ENCODE measurements around the gene SENP1.

SENP1 gene

DNA sequence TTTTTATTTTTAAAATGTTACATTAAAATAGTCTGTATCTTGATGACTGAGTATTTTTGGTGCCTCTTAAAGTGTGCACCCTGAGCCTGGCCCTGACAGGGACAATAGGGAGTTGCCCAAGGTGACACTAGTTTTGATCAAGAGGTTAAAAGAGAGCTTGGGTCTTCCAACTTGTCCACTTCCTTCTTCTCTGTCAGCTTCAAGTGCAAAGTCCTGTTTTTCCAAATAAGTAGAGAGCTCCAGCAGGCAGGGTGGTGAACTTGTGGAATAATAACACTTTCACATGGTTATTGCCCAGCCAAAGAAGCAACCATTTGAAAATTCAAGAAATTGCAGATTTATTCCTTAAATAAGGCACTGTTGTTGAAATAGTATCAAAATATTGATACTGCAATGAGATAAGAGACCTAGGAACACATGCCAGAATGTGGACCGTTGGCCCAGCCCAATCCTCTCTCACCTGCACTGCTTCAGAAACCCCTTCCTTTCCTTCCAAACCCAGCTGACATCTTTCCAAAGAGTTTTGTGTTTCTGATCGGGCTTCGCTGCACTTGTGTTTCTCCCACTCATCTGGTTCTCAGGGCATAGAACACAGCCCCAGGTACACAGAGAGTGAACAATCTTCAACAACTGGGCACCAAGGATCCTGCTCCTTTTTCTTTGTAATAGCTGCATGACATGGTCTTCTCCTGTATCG lies 87.8 kb downstream of the SENP1 start:
- no peak for DNase-seq (ENCODE audit: low spot score)

DNA sequence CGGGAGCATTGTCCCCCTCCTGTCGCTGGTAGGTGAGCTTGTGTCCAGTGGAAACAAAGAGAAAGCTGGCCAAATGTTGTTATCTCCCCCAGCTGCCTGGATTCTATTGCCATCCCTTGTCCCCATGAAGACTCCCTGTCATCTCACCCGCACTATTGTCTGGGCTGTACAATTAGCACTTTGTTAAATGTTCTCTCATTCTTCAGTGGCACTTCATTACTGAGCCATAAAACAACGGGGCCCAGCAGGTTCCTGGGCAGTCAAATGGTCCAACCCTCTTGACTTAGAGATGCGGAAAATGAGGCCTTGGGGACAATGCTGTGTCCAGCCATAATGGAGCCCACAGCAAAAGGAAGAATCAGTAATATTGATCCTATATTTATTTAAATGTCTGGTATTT lies 88.4 kb downstream of the SENP1 start:
- no peak for DNase-seq (ENCODE audit: low spot score)

DNA sequence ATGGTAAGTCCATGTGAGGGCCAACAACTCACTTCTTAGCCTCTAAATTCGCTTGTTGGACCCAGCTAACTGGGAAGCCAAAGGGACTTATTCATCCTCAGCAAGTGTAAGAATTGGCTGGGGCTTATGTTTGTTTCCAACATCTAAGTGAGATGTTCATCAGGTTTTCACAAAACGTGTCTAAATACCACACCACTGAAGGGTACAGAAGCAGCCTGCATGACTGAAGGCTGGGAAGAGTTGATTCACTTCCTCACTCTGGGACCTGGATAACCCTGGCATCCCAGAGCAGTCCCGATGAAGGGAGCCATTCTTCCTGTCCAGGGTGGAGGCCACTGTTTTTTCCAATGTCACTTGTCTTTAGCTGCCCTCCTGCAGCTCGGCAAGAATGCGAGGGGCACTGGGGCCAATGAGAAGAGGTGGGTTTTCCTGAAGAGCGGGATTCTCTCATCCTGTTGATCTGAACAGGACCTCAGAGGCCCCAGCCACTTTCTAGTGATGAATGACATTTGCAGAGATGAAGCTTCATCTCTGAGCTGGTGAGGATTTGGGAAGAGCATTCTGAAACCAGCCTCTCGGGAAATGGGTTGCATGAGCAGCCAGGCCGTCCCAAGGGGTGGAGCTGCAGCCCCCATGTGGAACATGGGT lies 89.4 kb downstream of the SENP1 start:
- DNase-seq (ENCODE audit: low spot score) = no peak

DNA sequence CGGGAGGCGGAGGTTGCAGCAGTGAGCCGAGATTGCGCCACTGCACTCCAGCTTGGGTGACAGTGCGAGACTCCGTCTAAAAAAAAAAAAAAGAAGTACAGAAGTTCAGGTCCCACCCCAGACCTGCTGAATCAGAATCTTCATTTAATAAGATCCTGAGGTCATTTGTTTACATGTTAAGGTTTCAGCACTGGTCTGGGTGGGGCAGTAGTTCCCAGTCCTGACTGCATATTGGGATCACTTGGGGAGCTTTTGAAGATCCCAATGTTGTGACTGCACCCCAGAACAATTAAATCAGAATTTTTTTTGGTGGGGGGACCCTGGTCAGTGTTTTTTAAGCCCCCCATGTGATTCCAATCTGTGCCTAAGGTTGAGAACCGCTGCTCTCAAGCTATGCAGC lies 89.9 kb downstream of the SENP1 start:
- DNase-seq (ENCODE audit: low spot score) = no peak

DNA sequence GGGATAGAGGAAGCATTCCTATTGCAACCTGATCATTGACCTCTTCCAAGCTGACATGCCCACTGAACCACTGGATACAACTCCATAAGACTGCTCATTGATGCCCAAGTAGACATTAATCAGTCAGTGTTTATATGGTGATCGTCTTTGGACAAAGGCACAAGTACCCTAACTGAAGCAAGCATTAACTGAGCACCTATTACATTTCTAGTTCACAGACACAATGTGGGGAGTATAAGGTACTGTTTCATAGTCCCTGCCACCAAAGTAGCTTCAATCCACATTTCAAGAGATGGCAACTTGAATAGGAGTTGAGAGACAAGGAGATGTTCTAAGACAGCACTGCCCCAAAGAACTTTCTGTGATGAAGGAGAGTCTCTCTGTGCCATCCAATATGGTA lies 90.8 kb downstream of the SENP1 start:
- DNase-seq (ENCODE audit: low spot score) = no peak

DNA sequence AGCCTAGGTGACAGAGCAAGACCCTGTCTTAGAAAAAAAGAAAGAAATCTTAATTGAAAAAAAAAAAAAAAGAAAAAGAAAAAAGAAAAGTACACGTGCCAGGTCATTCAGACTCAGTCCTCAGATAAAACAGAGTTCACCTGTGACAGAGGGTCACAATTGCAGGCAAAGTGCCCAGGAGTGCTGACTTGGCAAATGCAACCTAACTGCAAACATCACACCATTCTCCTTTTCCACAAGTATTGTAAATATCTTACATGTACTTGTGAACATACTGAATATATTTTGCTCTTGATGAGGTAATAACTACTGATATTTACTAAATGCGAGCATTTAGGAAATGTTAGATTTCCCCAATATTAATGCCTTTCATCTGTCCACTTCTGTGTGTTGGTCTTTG lies 92.6 kb downstream of the SENP1 start:
- DNase-seq (ENCODE audit: low spot score) = no peak

DNA sequence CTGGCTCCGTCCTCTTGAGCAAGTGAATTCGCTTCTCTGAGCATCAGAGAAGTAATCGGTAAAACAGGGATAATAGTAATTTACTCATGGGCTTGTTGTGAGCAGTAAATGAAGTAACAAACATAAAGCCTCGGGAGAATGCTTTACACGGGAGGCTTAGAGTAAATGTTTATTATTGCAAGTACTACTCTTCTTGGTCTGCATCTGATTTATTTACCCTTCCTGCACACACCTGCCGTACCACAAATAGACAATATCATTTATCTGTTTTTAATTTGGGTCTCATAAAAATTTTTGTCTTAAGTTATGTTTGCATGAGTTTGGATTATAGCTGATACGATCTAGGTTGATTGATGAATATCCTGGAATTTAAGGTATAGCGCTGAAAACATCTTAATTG lies 93.8 kb downstream of the SENP1 start:
- no peak for DNase-seq (ENCODE audit: low spot score)

DNA sequence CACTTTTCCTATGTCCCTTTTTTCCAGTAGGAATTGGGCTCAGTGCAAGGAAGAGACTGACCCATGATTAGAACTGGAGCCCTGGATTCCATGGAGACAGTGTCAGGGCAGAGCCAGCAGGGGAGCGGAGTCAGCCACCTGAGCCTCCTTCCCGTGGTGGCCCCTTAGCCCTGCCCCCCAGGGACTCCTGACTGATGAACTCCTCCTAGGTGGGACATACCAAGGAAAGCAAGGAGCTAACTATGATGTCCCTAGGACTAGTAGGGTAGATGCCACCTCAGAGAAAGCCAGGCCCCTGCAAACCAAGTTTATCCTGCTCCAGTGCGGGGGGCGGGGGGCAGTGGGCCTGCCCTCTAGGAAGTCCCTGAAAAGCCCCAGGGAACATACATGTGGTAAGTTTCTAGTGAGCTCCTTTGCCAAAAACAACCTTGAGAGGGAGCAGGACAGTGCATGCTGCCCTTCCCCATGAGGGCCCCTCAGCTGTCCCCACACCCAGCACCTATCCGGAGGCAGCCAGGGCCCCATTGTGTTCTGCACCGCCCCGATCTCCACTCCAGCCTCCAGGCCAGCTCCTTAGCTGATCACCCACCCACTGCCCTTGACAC lies 95.4 kb downstream of the SENP1 start:
- DNase-seq (ENCODE audit: low spot score) = no peak

DNA sequence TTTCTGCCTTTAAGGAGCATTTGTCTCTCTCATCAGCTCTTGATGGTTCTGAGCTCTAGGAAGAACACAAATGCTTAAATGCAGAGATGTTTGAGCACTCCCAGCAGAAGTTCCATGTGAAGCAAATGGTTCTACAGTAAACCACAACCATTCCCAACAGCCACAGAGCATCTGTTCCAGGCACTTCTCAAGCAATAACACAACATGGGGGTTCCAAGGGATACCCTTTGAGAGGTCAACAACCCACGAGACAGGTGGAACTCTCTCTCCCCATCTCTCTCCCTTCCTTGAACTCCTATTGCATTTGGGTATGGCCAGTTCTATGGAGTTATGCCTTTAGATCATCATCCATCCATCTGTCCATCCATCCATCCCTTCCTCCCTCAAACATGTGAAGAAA lies 96.4 kb downstream of the SENP1 start:
- no peak for DNase-seq (ENCODE audit: low spot score)

DNA sequence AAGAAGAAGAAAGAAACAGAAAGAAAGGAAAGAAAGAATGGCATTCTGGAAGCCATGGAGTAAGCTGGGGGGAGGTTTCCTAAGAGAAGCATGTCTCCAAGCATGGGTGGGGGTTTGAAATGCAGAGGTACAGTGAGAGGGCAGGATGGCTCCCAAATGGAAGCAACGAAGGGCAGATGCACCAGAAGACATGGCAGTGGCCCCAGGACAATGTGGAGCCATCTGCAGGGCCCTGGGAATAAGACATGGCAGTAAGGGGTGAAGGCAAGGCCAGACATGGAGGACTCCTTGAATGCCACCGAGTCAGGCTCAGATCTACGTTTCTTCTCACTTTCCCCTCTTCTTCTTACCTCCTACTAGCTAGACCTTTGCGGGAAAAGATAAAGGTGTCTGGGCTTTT lies 96.9 kb downstream of the SENP1 start:
- DNase-seq (ENCODE audit: low spot score) = no peak

DNA sequence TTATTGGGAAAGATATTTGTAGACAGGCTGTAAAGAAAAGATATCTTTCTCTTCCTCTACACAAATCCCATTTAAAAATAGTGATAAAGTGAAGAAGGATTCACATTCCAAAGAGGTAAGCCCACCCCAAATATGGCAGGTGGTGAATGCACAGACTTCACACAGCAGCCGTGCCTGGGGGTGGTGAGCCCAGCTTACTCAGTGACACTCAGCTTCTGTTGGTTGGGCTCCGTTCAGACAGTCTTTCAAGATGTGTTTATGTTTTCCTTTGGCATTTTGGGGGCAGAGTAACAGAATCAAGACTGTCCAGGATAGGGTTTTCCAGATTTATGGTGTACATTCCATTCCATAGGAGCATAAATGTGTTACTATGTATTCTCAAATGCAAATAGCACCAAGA lies 97.5 kb downstream of the SENP1 start:
- no peak for DNase-seq (ENCODE audit: low spot score)

DNA sequence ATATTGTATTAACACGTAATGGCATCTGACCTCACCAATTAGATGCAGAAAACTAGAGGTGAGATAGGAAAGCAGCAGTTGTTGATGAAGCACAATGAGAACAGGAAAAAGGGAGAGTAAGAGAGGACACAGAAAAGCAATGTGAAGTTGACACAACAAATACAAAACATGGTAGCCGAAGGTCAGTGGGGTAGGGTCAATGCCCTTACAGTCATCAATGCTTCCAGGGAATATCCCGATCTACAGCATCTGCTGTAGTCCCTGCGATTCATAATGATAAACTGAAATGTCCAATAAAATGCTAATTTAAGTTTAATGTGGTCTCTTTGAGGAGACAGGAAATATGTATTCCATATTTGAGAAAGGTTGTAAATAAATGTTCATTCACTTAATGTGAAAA lies 98.7 kb downstream of the SENP1 start:
- DNase-seq (ENCODE audit: low spot score) = no peak

DNA sequence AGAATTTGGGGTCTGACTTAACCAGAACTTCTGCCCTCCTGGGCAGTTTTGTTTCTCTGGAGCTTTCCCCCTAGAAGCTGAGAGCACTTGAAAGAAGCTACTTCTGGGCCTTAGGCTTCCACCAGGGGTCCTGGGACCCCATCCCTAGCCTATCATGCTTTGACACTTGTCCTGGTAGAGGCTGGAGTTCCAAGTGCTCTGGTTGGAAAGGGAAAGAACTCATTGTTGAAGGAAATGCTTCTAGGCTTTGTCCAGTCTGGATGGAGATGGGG lies 100.2 kb downstream of the SENP1 start:
- DNase-seq (ENCODE audit: low spot score) = no peak

DNA sequence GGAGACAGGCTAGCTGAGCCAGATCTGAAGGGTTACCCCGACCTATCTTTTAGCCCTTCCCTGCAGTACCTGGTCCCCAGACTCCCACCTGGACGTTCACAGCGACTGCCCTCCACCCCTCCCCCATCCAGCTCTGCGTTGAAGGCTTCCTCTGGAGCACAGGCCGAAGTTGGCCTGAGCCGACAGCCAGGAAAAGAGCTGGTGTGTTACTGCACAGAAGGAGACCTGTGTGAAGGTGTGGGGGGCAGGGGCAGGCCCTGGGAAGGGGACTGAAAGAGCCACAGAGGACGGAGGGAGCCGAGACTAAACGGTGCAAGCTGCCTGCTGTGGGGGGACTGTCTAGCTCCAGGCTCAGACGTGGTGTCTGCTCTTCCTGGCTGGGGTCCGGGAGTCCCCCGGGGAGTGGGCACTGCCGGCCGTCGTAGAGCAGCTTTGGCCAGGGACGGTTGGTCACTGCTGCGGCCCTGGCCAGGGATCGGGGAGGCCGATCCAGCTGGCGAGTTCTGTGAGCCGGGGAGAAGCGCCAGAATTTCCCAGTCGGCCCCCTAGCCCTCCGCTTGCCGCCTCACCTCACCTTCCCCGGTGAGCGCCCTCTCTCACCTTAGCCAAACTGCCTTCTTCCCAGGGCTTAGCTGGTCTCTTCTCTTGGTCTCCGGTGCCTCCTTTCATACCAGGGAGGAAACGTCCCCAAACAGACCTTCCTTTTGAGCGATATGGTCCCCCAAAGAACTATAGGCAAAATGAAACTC lies 100.7 kb downstream of the SENP1 start:
- DNase-seq (ENCODE audit: low spot score) = no peak

DNA sequence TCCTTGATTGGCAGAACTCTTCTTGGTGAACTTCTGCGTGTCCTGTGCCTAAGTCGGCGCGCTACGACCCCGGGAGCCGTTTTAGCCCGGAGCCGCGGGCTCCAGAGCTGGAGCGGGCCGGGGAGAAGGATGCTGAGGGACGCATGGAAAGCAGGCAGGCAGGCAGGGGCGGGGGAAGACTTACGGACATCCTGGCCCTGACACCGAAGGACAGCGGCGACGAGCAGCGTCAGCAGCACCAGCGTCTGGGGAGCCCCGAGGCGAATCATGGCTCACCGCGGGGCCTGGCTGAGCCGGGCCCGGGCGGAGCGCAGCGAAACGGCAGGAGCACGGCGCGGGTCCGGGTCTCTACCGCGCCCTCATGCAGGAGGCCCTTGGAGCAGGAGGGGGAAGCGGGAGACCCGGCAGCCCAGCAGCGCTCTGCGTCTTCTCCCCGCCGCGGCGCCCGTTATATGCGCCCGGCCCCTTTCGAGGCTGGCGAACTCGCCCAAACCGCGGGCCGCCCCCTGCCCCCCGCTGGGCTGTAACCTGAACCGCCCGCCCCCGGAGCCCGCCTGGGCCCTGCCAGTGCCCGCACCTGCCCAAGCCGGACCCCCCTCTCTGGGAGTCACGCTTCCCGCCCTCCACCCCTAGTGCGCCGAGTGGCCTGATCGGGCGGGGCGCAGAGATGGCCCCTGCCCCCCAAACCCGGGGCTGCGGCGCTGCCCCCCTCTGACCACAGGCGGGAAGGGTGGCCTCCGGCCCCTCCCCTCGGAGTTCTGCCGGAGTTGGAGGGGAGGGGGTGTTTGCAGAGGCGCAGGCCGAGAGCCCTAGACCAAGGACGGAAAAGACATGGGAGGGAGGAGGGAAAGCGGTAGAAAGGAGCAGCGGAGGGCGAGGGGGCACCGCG lies 101.6 kb downstream of the SENP1 start, which contains the start of gene COL2A1:
Gene COL2A1, minus strand, starts transcription at position 424 of the 889 bp plus-strand sequence. Its CDS starts 155 bp downstream, at position 269.
- peak; percentile 25 for DNase-seq (ENCODE audit: low spot score)

DNA sequence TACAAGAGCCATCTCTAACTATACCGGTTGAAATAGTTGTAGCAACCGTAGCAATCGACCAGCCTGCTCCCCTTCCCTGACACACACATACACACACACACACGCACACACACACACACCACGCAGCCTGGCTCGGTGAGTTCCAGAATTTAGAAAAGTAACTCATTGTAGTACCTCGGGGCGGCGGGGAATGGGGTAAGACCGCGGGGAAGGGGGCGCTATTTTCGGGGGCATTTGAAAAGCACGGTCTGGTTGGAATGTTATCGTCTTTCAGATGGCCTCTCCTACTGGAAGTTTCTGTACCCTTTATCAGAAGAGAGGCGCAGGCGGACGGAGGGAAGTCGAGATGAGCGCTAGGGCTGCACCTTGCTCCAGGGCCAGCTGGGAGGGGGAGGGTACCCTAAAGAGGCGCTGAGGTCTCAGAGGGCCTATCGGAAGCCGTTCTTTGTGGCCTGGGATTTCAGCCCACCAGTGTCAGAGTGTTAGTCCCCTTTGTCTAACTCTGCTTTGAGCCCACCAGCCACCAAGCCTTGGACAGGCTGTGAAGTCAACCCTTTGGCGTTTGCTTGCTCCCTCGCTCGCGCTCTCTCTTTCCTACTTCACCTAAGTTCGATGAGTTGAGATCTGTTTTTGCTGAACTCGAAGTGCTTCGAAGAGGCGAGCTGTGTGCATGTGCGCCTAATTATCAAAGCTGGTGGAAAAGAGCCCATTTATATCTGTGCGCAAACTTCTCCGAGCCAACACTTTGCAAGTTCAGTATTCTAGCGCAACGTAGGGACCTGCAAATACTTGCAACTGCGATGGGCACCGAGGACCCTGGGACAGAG lies 102.4 kb downstream of the SENP1 start:
- peak; percentile 1 for DNase-seq (ENCODE audit: low spot score)

DNA sequence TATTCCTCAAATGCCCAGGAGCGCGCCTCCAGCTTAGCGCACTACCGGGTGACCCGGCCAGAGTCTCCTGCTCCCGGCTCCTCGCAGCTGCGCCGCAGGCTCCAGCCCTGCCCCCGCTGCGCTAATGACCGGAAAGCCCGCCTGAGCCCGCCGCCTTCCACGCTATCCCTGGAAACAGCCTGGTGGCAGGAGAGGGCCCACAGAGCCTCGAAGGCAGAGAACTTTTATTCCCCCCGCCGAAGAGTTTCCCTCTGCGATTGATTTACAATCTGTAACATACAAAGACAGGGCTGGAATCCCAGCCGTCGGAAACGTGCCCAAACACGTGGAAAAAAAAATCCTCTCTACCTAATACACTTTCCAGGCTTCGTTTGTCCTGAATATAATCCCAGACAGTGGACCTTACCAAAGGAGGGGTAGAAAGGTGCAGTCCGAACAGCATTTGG lies 103.1 kb downstream of the SENP1 start:
- DNase-seq (ENCODE audit: low spot score) = peak; percentile 15

DNA sequence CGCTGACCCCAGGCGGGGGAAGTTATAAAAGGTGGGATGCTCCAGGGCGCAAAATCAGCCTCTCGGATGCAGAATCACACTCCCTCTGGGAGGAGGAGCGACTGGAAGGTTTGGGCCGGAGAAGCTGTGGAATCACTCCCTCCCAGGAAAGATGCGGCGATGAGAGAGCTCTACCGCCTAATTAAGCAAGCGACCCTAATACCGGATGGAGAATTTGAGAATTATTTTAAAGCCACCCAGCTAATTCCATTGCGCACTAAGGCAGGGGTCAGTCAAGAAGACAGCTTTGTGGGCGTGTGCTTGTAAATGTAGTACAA lies 103.5 kb downstream of the SENP1 start:
- DNase-seq (ENCODE audit: low spot score) = no peak

DNA sequence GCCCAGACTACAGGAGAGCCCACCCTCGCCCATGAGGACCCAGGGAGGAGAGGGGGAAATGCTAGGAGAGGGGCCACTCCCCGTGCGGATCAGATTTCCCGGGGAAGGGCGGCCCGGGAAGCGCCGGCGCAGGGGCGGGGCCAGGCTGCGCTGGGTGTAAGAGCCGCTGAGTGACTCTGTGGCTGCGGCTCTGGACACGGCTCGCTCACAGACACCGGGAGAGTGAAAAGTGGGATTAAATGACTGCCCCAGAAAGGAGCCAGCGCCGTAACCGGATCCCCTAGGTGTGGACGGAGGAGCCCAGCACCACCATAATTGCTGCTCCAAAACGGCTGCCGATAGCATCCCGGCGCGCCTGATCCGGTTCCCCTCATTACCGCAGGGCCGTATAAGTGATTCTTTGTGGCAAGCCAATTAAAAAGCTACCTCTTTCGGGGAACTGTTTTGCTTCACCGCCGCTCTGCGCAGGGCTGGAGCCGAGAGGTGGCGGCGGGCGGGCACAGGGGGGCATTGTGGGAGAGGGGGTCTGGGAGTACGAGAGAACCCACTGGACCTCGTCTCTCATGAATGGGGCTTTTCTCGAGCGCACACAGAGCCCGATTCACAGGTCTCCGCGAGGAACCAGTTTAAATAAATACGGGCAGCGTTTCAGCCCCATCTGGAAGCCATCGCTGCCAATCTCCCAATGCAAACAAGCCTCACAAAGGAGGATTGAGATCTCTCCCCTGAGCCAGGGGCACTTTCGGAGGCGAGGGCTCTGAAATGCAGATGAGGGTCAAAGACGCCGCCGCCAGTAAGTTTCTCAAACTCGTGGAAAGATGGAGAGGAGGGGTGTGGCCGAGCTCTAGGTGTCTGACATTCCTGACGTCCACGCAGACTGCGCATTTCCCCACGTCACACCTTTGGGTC lies 104.1 kb downstream of the SENP1 start:
- DNase-seq (ENCODE audit: low spot score) = peak; percentile 47

DNA sequence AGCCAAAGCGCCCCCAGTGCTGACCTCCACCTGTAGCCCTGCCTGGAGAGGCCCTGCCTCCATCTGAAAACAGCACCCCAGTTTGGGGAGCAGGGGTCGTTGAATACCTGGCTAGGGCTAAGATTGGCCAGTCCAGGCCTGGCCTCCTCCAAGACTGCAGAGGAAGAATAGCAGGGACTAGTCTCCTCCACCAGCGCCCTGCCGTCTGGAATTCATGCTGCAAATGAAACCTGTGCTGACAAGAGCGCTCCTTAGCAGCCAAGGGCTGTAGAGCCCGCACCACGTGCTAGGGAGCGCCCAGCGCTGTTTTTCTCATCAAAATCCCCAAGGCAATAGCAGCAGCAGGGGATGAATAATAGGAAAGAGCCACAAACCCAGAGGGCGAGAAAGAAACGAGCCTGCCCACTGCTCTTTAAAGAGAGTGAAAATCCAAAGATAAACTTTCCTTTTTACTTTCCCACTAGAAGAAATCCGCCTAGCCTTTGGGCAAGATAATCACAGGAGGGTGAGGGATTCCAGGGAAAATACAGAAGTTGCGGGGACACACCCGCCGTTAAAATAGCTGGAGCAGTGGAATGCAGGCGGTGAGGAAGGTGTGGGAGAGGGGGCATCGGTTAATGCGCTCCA lies 104.9 kb downstream of the SENP1 start:
- peak; percentile 69 for DNase-seq (ENCODE audit: low spot score)

Measured in kidney tubule cell (primary cell).